HG03103 (cell line): Measurements from ENCODE around the gene KPNA6.
A peak's percentile ranks its signal among the peaks of the same experiment; 100 is the strongest.
"Not testable (repeated sequence)": the region's sequence is repeated elsewhere in the genome, so short reads cannot be mapped to it uniquely, and the experiment has no call there.

Experiments
- ATAC-seq: cut with Tn5 transposase; IDR thresholded peaks from one replicate; pipeline ENCODE4 v1.9.1; 2021; ENCODE audit warnings: low read depth; ENCODE audit not compliant: unreplicated experiment

Gene KPNA6

GRCh38 chr1:32107742-32108661 lies at the start of gene KPNA6:
Gene KPNA6 (plus strand): TSS chr1:32108056. CDS start chr1:32108131, 75 bp downstream.
- no peak for ATAC-seq

DNA sequence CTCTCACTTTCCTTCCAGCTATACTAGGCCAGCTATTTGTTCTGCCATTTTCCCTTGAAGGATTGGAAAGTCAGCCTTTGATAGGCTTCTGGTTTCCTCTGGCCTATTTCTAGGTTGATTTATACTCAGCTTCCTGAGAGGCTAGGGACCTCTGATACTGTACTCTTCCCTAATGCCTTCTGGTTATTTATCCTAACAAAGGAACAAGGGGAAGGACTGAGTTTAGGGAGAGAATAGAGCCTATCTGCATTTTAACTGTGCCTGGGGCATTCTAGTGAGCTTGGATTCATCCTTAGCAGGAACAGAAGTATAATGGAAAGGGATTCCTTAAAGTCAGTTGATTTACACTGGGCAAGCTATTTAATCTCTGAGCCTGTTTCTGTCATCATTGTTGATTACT lies 46.9 kb upstream of the KPNA6 start:
- no peak for ATAC-seq

- no peak for ATAC-seq
Observed at GRCh38 chr1:32062867-32063230, 45.0 kb upstream of the KPNA6 start.

DNA sequence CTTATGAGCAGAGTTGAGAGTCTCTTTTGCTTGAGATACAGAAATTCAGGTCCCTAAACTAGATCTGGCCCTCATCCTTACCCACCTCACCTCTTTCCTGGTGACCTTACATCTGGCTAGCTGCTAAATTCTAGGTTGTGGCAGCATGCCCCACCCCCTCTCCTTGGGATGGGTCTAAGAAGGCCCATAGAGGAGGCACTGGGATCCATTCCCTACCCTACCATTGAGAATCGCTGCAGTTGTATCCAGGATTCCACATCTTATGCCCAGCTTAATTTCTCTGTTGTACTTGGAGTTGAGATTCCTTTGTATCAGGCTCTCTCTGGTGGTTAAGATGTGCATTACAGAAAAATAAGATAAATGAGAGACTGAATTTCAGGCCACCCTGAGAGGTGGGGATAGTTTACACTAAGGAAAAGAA lies 44.6 kb upstream of the KPNA6 start:
- no peak for ATAC-seq

DNA sequence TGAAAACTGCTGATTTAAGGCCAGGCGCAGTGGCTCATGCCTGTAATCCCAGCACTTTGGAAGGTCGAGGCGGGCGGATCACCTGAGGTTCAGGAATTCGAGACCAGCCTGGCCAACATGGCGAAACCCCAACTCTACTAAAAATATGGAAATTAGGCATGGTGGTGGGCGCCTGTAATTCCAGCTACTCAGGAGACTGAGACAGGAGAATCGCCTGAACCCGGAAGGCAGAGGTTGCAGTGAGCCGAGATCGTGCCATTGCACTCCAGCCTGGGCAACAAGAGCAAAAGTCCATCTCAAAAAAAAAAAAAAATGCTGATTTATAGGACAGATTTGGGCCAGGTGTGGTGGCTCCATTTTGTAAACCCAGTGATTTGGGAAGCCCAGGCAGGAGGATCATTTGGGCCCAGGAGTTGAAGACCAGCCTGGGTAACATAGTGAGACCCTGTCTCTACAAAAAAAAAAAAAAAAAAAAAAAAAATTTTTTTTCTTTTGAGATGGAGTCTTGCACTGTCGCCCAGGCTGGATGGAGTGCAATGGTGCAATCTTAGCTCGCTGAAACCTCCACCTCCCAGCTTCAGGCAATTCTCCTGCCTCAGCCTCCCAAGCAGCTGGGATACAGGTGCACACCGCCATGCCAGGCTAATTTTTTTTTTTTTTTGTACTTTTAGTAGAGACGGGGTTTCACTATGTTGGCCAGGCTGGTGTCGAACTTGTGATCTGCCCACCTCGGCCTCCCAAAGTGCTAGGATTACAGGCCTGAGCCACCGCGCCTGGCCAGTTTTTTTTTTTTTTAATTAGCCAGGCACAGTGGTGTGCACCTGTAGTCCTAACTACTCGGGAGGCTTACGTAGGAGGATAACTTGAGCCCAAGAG lies 42.0 kb upstream of the KPNA6 start:
- ATAC-seq, result not testable (repeated sequence)

- ATAC-seq, result no peak
Observed at GRCh38 chr1:32066489-32066873, 41.4 kb upstream of the KPNA6 start.

DNA sequence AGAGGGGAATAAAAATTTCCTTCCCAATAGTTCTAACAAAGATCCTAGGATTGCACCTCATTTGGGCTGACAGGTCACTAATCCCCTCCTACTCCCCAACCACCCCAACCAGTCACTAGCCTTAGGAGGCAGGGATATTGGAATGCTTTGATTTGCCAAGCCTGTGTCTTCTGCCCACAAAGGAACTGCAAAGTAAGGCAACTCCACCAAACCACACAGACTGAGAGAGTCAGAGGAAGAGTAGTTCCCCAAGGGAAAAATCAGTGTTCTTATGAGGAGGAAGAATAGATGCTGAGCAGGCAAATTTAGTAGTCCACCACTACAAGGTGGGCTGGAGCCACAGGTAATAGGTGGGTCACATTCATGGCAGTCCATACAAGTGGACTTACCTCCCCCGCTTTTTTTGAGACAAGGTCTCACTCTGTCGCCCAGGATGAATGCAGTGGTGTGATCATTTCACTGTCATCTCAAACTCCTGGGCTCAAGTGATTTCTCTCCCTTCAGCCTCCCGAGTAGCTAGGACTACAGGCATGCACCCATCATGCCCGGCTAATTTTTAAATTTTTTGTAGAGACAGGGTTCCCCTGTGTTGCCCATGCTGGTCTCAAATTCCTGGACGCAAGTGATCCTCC lies 38.8 kb upstream of the KPNA6 start:
- ATAC-seq, result no peak

GRCh38 chr1:32071758-32072621 lies 35.9 kb upstream of the KPNA6 start:
- ATAC-seq, result no peak

- peak; percentile 79 for ATAC-seq
Observed at GRCh38 chr1:32072622-32073298, 35.1 kb upstream of the KPNA6 start, which contains the start of gene TMEM39B. Gene TMEM39B (plus strand): TSS chr1:32072939. CDS start chr1:32073048, 109 bp downstream.

DNA sequence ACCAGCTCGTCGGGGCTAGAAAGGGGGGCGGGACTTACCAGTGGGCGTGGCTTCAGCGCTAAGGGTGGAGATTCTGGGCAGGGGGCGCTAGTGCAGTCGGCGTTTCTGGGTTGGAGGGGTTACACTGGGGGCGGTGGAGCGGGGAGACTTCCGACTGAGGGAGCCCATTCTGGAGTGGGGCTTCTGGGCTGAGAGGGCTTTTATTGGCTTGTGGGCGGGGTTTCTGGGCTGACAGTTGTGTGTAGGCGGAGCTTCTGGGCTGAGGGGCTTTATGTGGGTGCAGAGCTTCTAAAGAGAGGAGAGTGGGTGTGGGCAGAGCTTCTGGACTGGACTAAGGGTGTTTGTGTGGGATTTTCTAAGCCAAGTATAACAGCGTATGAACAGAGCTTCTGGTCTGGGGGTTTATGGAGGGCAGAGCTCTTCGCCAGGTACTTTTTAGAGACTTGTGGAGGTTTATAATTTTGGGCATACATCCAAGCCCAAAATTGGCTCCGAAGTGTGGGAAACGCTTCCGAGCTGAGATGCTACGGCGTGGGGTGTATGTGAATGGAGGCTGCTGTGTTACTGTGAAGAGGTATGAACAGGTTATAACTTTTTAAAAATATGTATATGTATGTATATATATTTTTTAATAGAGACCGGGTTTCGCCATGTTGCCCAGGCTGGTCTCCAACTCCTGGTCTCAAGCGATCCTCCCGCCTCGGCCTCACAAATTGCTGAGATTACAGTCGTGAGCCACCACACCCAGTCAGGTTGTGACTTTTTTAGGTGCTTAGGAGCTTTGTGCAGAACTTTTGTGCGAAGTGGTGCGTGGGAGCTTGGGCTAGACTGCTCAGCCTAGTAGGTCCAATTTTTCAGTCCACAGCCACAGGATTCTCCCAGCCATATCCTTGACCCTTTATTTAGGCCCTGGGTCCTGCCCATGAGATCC lies 34.3 kb upstream of the KPNA6 start:
- no peak for ATAC-seq

DNA sequence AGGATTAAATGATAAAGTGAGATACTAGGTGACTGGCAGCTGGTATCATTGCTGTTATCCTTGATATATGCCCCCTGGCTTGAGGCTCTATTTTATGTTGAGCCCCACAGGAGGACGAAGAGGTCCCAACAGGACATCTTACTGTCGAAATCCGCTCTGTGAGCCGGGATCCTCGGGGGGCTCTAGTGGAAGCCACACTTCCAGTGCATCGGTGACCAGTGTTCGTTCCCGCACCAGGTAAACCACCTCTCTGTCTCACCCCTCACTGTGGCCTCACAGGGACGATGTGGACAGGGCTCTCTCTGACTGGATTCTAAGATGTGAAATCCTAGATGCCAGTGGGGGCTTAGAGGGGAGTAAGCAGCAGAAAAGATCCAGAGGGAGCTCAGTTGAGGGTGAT lies 33.0 kb upstream of the KPNA6 start:
- ATAC-seq, result no peak

DNA sequence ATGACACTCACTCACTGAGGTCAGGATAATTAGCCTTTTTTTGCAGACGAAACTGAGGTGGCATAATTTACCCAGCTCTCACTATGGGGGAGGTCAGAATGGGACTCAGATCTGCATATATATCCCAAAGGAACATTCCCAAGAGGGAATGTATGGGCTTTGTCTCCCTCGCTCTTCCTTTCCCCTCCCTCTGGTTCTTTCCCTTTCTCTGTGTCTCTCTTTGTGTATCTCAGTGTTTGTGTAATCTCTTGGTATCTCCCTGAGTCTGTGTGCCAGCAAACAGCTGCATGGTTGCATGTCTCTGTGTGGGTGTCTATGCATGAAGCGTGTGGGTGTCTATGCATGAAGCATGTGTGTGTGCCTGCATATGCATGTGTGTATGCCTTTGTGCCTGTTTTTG lies 30.4 kb upstream of the KPNA6 start:
- no peak for ATAC-seq

DNA sequence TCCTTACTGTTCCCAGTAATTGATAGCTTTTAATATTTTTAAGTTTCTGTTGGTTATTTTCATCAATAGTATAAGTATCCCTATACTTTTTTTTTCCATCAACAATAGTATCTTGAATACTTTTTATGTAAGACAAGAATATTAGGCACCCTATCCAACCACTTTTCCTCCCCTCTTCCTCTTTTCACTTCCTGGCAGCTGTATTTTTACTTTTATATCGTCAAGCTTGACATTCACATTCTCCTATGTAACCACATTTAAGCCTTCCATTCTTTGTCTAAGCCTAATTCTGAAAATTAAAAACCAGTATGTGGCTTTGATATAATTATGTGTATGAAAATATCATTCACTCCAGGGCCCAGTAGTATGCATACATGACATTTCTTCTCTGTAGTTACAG lies 25.8 kb upstream of the KPNA6 start:
- no peak for ATAC-seq

- not testable (repeated sequence) for ATAC-seq
Observed at GRCh38 chr1:32086381-32086780, 21.5 kb upstream of the KPNA6 start.

GRCh38 chr1:32091176-32091575 lies 16.7 kb upstream of the KPNA6 start:
- no peak for ATAC-seq

DNA sequence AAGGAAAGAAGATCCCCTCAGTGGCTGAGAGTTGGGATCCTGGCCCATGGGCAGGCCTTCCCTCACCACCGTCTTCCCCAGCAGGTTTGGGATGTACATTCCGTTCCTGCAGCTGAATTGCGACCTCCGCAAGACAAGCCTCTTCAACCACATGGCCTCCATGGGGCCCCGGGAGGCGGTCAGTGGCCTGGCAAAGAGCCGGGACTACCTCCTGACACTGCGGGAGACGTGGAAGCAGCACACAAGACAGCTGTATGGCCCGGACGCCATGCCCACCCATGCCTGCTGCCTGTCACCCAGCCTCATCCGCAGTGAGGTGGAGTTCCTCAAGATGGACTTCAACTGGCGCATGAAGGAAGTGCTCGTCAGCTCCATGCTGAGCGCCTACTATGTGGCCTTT lies 16.3 kb upstream of the KPNA6 start:
- no peak for ATAC-seq

DNA sequence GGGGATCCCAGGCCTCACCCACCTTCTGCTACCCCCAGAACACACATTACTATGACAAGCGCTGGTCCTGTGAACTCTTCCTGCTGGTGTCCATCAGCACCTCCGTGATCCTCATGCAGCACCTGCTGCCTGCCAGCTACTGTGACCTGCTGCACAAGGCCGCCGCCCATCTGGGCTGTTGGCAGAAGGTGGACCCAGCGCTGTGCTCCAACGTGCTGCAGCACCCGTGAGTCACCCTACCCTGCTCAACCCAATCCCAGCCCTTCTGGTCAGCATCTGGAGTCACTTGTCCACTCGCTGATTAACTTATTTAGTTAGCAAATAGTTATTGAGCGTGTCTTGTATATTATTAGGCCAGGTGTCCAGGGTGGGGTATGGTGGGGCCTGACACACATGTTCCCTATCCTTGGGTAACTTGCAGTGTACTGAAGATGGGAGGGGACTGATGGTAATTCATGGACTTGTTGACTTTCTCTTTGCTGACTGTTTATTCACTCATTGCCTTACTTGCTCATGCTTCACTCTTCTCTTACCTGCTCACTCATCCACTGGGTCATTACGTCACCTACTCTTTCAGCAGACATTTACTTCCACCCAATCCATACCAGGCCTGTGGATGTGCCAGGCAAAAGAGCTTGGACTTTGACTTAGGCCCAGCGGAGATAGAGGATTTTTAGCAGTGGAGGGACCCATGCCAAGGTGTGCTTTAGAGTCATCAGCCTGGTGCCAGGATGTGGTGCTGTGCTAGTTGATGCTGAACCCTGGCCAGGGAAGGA lies 12.9 kb upstream of the KPNA6 start:
- no peak for ATAC-seq

DNA sequence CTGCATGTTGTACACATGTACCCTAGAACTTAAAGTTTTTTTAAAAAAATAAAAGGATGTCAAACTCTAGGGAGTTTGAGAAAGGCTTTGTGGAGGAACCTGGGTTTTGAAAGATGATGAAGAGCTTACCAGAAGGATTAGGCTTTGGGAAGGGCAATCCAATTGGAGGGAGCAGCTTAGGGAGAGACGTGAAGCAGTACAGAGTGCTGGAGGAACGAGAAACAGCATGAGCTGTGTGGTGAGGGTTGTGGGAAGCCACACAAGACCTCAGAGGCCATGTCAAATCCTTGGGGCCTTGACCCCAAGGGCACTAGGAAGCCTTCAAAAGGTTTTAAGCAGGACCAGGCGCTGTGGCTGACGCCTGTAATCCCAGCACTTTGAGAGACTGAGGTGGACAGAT lies 8.4 kb upstream of the KPNA6 start:
- no peak for ATAC-seq
